ENCODE results near the gene INPP5D. TPM values are rescaled to one million over a fixed set of nuclear protein-coding genes. Genes with fewer than 3 reads are reported as not detected.

INPP5D gene
- total RNA-seq, 2 donors from 2014 or later: 0.66 to 3.0 TPM

- no peak for TF ChIP-seq CTCF (conservative IDR thresholded peaks at IDR 0.05)
- H3K27ac ChIP-seq (ENCODE audit: low read depth, low read length): no peak overlapping the region
- no peaks in the 10 kb centered on the region for H3K36me3 Mint-ChIP-seq (ENCODE audit: low read depth)
- H3K4me3 ChIP-seq (ENCODE audit: low read length): no peak overlapping the region
- no peak overlapping the region for H3K9ac ChIP-seq (ENCODE audit: extremely low read depth, low read length, poor library complexity, severe bottlenecking)
- WGBS, 2 experiments (ENCODE audit: insufficient coverage in 1 of 2, insufficient read length in 1 of 2): 85 to 87% methylated on average over 5 to 9 of the region's 9 CpGs
- H3K27me3 Mint-ChIP-seq (ENCODE audit: insufficient read depth): no peaks in the 10 kb centered on the region
- no peak overlapping the region for H3K27ac Mint-ChIP-seq
- no peak for DNase-seq
- no peaks in the 10 kb centered on the region for H3K9me3 ChIP-seq (ENCODE audit: control insufficient read depth, low read length)
- H3K4me1 ChIP-seq (ENCODE audit: control insufficient read depth, insufficient read depth, low read length): no peaks in the 10 kb centered on the region
- H3K27me3 ChIP-seq (ENCODE audit: control insufficient read depth, insufficient read depth, low read length, poor library complexity, severe bottlenecking): no peaks in the 10 kb centered on the region
- no peaks in the 10 kb centered on the region for H3K36me3 ChIP-seq (ENCODE audit: control insufficient read depth, insufficient read depth, low read length)
- no peaks in the 10 kb centered on the region for H3K9me3 Mint-ChIP-seq
- H3K4me3 Mint-ChIP-seq: no peak overlapping the region
- peaks cover 5% of the 10 kb centered on the region for H3K4me1 Mint-ChIP-seq
Observed at GRCh38 chr2:233082931-233083755, 23.0 kb downstream of the INPP5D start.

- Histone ChIP-seq H3K4me3 (ENCODE audit: low read length) (no peak overlapping the region), H3K9ac (ENCODE audit: extremely low read depth, low read length, poor library complexity, severe bottlenecking) (no peak overlapping the region)
- no peaks in the 10 kb centered on the region for H3K36me3 Mint-ChIP-seq (ENCODE audit: low read depth)
Observed at GRCh38 chr2:233083782-233084181, 23.6 kb downstream of the INPP5D start.

GRCh38 chr2:233084488-233084887, 24.3 kb downstream of the INPP5D start:
- 74 to 89% methylated on average over 11 to 13 of the region's 13 CpGs for WGBS, 2 experiments (ENCODE audit: insufficient coverage in 1 of 2, insufficient read length in 1 of 2)
- Histone ChIP-seq H3K4me3 (ENCODE audit: low read length) (no peak overlapping the region), H3K36me3 (ENCODE audit: control insufficient read depth, insufficient read depth, low read length) (no peaks in the 10 kb centered on the region), H3K9ac (ENCODE audit: extremely low read depth, low read length, poor library complexity, severe bottlenecking) (no peak overlapping the region), H3K9me3 (ENCODE audit: control insufficient read depth, low read length) (no peaks in the 10 kb centered on the region), H3K4me1 (ENCODE audit: control insufficient read depth, insufficient read depth, low read length) (peaks cover 12% of the 10 kb centered on the region), H3K27me3 (ENCODE audit: control insufficient read depth, insufficient read depth, low read length, poor library complexity, severe bottlenecking) (no peaks in the 10 kb centered on the region), H3K27ac (ENCODE audit: low read depth, low read length) (no peak overlapping the region)
- no peak for DNase-seq
- no peak overlapping the region for H3K27ac Mint-ChIP-seq
- no peaks in the 10 kb centered on the region for H3K36me3 Mint-ChIP-seq (ENCODE audit: low read depth)
- no peak for TF ChIP-seq CTCF (conservative IDR thresholded peaks at IDR 0.05)
- H3K4me3 Mint-ChIP-seq: no peak overlapping the region
- peaks cover 5% of the 10 kb centered on the region for H3K4me1 Mint-ChIP-seq
- no peaks in the 10 kb centered on the region for H3K27me3 Mint-ChIP-seq (ENCODE audit: insufficient read depth)
- no peaks in the 10 kb centered on the region for H3K9me3 Mint-ChIP-seq

More at GRCh38 chr2:233083782-233084181, 23.6 kb downstream of the INPP5D start:
- WGBS, 2 experiments (ENCODE audit: insufficient coverage in 1 of 2, insufficient read length in 1 of 2): 73 to 98% methylated on average over 3 to 8 of the region's 8 CpGs
- Histone ChIP-seq H3K9me3 (ENCODE audit: control insufficient read depth, low read length) (no peaks in the 10 kb centered on the region), H3K27me3 (ENCODE audit: control insufficient read depth, insufficient read depth, low read length, poor library complexity, severe bottlenecking) (no peaks in the 10 kb centered on the region), H3K36me3 (ENCODE audit: control insufficient read depth, insufficient read depth, low read length) (no peaks in the 10 kb centered on the region), H3K27ac (ENCODE audit: low read depth, low read length) (no peak overlapping the region), H3K4me1 (ENCODE audit: control insufficient read depth, insufficient read depth, low read length) (peaks cover 5% of the 10 kb centered on the region)
- Mint-ChIP-seq H3K27ac (no peak overlapping the region), H3K27me3 (ENCODE audit: insufficient read depth) (no peaks in the 10 kb centered on the region), H3K9me3 (no peaks in the 10 kb centered on the region), H3K4me3 (no peak overlapping the region), H3K4me1 (peaks cover 5% of the 10 kb centered on the region)
- DNase-seq: no peak
- TF ChIP-seq CTCF (conservative IDR thresholded peaks at IDR 0.05): no peak
